ENCODE data around the gene ETS1. TPM values are rescaled to one million over a fixed set of nuclear protein-coding genes. Genes with fewer than 3 reads are reported as not detected.

The ETS1 gene
- polyA plus RNA-seq, 1 donor (not counting 4 experiments of a cell fraction or from before 2014, with no cell fraction given), result 41.0 TPM

DNA sequence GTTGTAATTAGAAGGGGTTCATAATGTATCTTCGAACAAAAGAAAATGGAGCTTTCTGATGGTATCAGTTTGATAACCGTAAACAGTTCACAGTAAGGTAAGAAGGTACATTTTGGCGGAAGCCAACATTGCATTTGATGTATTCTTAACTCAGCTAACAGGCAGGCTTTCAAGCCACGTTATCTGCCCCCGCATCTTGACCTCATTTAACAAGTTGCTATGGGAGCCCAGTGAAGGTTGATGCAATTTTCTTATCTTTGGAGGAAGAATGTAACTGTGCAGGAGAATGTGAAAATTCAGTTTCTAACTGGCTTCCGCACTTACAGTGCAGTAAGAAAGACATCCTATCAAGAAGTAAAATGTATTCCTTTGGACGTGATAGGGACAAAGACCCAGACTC, 110.6 kb downstream of the ETS1 start:
- peaks cover 4% of the 10 kb centered on the region for H3K4me1 ChIP-seq (ENCODE audit: control insufficient read depth, extremely low read depth, insufficient read depth, low read length)
- H4K20me1 ChIP-seq (ENCODE audit: control insufficient read depth, extremely low read depth, insufficient read depth, low read length), result peaks cover 4% of the 10 kb centered on the region
- no peaks in the 10 kb centered on the region for H3K27me3 ChIP-seq (ENCODE audit: control insufficient read depth, extremely low read depth, insufficient read depth, low read length)
- H3K9me1 ChIP-seq (ENCODE audit: control insufficient read depth, extremely low read depth, insufficient read depth, low read length), result no peaks in the 10 kb centered on the region
- H3K9me3 ChIP-seq (ENCODE audit: control insufficient read depth, low read depth, low read length), result no peaks in the 10 kb centered on the region
- no peak overlapping the region for H3K9ac ChIP-seq (ENCODE audit: control insufficient read depth, extremely low read depth, insufficient read depth, low read length)
- H3K36me3 ChIP-seq (ENCODE audit: control insufficient read depth in 2 of 2, extremely low read depth in 1 of 2, insufficient read depth in 2 of 2, low read length in 2 of 2), result peaks cover 28 to 53% of the 10 kb centered on the region in 2 experiments
- peaks cover 62% of the 10 kb centered on the region for H3K79me2 ChIP-seq (ENCODE audit: control insufficient read depth, insufficient read depth, low read length)
- H3K4me3 ChIP-seq (ENCODE audit: control insufficient read depth in 2 of 3, extremely low read depth in 1 of 3, insufficient read depth in 2 of 3, low read depth in 1 of 3, low read length in 3 of 3), result no peak overlapping the region
- dilution Hi-C loops (cut with MboI; ENCODE audit: extremely low pct_ligation_motif_present, low sequenced_read_pairs), result no loop called here
- TF ChIP-seq, protein P1, sequence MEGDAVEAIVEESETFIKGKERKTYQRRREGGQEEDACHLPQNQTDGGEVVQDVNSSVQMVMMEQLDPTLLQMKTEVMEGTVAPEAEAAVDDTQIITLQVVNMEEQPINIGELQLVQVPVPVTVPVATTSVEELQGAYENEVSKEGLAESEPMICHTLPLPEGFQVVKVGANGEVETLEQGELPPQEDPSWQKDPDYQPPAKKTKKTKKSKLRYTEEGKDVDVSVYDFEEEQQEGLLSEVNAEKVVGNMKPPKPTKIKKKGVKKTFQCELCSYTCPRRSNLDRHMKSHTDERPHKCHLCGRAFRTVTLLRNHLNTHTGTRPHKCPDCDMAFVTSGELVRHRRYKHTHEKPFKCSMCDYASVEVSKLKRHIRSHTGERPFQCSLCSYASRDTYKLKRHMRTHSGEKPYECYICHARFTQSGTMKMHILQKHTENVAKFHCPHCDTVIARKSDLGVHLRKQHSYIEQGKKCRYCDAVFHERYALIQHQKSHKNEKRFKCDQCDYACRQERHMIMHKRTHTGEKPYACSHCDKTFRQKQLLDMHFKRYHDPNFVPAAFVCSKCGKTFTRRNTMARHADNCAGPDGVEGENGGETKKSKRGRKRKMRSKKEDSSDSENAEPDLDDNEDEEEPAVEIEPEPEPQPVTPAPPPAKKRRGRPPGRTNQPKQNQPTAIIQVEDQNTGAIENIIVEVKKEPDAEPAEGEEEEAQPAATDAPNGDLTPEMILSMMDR (optimal IDR thresholded peaks at IDR 0.05 in 1 of 3, IDR thresholded peaks at IDR 0.05 in 1 of 3, conservative IDR thresholded peaks at IDR 0.05 in 1 of 3; ENCODE audit: extremely low read depth in 1 of 3, insufficient read depth in 2 of 3, low read length in 3 of 3), result no peak
- TF ChIP-seq EZH2 (IDR thresholded peaks at IDR 0.05; ENCODE audit: low read length), result no peak
- no peak for FAIRE-seq
- H2AFZ ChIP-seq (ENCODE audit: control insufficient read depth, low read length), result no peak overlapping the region
- no peak overlapping the region for H3K4me2 ChIP-seq (ENCODE audit: control insufficient read depth, extremely low read depth, insufficient read depth, low read depth, low read length)
- no peak for DNase-seq (ENCODE audit: low read depth, low spot score)
- no peak overlapping the region for H3K27ac ChIP-seq (ENCODE audit: control insufficient read depth, insufficient read depth, low read length)

DNA sequence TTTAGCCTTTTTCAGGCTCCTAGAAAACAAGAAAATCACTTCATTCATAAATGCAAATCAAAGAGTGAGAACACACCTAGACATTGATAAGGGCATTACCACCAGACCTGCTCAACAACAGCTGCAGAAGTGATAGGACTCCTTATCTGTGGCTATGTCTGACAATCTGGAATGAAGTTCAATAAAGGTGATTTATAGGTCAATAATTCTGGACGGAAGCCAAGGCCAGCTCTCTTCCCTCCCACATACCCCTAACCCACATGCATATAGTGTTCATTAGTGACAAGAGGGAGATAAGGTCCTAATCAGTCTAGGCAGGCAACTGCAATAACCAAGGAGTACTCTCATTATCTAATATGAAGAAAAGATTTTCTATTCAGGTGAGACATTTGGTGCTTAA, 111.3 kb downstream of the ETS1 start:
- Histone ChIP-seq H2AFZ (ENCODE audit: control insufficient read depth, low read length) (no peak overlapping the region), H3K36me3 (ENCODE audit: control insufficient read depth in 2 of 2, extremely low read depth in 1 of 2, insufficient read depth in 2 of 2, low read length in 2 of 2) (peaks cover 28 to 59% of the 10 kb centered on the region in 2 experiments), H4K20me1 (ENCODE audit: control insufficient read depth, extremely low read depth, insufficient read depth, low read length) (peaks cover 4% of the 10 kb centered on the region), H3K27me3 (ENCODE audit: control insufficient read depth, extremely low read depth, insufficient read depth, low read length) (no peaks in the 10 kb centered on the region), H3K27ac (ENCODE audit: control insufficient read depth, insufficient read depth, low read length) (no peak overlapping the region), H3K9ac (ENCODE audit: control insufficient read depth, extremely low read depth, insufficient read depth, low read length) (no peak overlapping the region), H3K79me2 (ENCODE audit: control insufficient read depth, insufficient read depth, low read length) (peaks cover 65% of the 10 kb centered on the region), H3K9me3 (ENCODE audit: control insufficient read depth, low read depth, low read length) (no peaks in the 10 kb centered on the region), H3K9me1 (ENCODE audit: control insufficient read depth, extremely low read depth, insufficient read depth, low read length) (no peaks in the 10 kb centered on the region), H3K4me3 (ENCODE audit: control insufficient read depth in 2 of 3, extremely low read depth in 1 of 3, insufficient read depth in 2 of 3, low read depth in 1 of 3, low read length in 3 of 3) (no peak overlapping the region), H3K4me2 (ENCODE audit: control insufficient read depth, extremely low read depth, insufficient read depth, low read depth, low read length) (no peak overlapping the region), H3K4me1 (ENCODE audit: control insufficient read depth, extremely low read depth, insufficient read depth, low read length) (peaks cover 4% of the 10 kb centered on the region)
- FAIRE-seq (peak; percentile 26), DNase-seq (ENCODE audit: low read depth, low spot score) (no peak)
- TF ChIP-seq EZH2 (IDR thresholded peaks at IDR 0.05; ENCODE audit: low read length), result no peak
- TF ChIP-seq, protein P1 (optimal IDR thresholded peaks at IDR 0.05 in 1 of 3, IDR thresholded peaks at IDR 0.05 in 1 of 3, conservative IDR thresholded peaks at IDR 0.05 in 1 of 3; ENCODE audit: extremely low read depth in 1 of 3, insufficient read depth in 2 of 3, low read length in 3 of 3), result no peak
- dilution Hi-C loops (cut with MboI; ENCODE audit: extremely low pct_ligation_motif_present, low sequenced_read_pairs), result no loop called here

All from keratinocyte (primary cell).